Cardiac fibroblast (primary cell): ENCODE results near the gene ANXA8.

Source experiments
- DNase-seq, 2 donors: peaks; one replicate each; pipeline versions ENCODE4 v3.0.0 to v3.0.0-alpha.2; 2010; ENCODE audit warnings: low read depth in 2 of 2
- H3K4me3 ChIP-seq, 2 donors: replicated peaks in 1 of 2; 1 replicate in 1 of 2; 2 replicates in 1 of 2; pipeline ENCODE4 v1.5.1; 2011; ENCODE audit warnings: low read depth in 2 of 2, low read length in 2 of 2, mild to moderate bottlenecking in 2 of 2, moderate library complexity in 1 of 2
- TF ChIP-seq, protein P1 (sequence below): IDR thresholded peaks from one replicate; pipeline ENCODE4 v1.5.1; 2011; ENCODE audit warnings: low read depth, mild to moderate bottlenecking, low read length, inconsistent platforms

The ANXA8 gene

DNA sequence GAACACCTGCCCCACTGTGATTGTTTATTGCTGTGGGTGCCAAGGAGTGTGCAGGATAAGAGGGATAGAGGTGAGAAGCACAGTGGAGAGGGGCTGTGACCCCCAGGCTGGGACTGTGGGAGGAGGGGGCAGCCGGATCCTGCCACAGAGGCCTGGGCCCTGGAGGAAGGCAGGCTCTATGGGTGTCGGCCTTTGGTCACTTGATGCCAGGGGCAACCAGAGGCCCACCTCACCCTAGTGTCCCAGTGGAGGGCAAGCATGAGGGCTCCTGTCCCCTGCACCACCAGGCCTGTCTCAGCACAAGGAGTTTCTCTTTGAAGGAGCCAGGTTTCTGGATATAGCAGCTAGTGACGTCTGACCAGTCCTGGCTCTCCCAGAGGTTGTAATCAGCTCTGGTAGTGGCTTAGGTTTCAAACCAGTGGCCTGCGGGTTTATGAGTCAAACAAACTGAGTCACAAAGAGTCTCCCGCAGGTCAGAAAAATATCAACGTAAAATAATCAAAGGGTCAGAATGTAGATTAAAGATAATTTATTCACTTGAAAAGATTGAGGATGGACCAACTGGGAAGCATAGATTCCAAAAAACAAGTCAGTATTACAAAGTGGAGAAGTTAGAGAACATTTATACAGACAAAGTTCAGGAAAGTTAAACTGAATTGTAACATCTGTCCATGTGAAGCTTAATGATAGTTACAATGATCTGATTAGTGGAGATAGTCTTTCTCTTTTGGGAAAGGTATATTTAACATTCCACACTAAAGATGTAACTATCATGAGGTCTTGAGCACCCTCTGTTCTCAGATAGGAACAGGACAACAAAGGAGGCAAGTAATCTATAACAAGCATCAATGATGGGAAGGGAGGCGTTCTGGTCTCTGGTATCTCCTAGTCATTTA is 62.6 kb downstream of the ANXA8 start:
- TF ChIP-seq, protein P1, sequence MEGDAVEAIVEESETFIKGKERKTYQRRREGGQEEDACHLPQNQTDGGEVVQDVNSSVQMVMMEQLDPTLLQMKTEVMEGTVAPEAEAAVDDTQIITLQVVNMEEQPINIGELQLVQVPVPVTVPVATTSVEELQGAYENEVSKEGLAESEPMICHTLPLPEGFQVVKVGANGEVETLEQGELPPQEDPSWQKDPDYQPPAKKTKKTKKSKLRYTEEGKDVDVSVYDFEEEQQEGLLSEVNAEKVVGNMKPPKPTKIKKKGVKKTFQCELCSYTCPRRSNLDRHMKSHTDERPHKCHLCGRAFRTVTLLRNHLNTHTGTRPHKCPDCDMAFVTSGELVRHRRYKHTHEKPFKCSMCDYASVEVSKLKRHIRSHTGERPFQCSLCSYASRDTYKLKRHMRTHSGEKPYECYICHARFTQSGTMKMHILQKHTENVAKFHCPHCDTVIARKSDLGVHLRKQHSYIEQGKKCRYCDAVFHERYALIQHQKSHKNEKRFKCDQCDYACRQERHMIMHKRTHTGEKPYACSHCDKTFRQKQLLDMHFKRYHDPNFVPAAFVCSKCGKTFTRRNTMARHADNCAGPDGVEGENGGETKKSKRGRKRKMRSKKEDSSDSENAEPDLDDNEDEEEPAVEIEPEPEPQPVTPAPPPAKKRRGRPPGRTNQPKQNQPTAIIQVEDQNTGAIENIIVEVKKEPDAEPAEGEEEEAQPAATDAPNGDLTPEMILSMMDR = no peak
- peak; percentile 56 to 74 for DNase-seq
- no peak overlapping the region for H3K4me3 ChIP-seq

DNA sequence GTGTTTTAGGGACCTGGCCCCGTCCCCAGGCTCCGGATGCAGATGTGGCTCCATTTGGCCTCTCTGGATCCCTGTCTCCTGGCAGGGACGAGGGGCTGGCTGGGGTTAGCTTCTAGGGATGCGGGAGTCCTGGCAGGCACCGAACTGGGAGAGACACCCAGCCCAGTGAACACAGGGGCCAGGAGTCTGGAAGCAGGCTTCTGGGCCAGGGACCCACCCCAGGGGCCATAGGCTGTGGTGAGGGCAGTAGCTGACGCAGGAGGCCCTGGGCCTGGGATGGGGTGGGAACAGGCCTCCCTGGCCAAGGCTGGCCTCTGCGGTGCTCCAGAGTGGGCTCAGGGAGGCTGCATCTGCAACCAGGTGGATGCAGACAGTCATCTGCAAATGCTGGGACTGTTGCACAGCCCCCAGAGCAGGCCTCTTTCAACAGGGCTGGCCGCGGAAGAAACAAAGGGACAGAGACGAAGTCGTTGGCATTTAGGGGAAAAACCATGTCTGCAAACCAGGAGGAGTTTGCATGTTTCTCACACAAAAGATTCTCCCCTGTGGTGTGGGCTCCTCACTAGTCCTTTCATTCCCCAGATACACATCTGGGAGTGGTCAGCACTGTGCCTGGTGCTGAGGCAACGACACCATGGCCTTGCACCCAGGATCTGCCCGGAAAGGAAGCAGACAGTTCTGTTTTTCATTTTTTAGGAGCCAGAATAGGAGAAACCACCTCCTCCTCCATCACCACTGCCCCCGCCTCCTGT is 63.4 kb downstream of the ANXA8 start:
- no peak overlapping the region for H3K4me3 ChIP-seq
- DNase-seq = no peak
- TF ChIP-seq, protein P1 = no peak

DNA sequence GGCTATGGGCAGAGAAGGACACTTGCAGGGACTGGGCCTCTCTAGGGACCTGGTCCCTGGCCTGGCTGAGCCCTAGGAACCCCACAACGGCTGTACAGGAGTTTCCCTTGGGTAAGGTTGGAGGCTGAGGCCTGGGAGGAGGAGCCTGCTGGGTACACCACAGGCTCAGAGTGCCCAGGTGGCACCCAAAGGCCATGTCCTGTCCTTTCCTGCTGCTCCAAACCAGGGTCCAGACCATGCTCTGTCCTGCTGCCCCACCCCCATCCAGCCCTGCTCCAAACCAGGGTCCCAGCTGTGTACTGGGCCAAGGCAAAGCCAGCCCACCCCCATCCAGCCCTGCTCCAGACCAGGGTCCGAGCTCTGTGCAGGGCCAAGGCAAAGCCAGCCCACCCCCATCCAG is 64.5 kb downstream of the ANXA8 start:
- no peak for DNase-seq
- no peak overlapping the region for H3K4me3 ChIP-seq
- TF ChIP-seq, protein P1 = no peak

DNA sequence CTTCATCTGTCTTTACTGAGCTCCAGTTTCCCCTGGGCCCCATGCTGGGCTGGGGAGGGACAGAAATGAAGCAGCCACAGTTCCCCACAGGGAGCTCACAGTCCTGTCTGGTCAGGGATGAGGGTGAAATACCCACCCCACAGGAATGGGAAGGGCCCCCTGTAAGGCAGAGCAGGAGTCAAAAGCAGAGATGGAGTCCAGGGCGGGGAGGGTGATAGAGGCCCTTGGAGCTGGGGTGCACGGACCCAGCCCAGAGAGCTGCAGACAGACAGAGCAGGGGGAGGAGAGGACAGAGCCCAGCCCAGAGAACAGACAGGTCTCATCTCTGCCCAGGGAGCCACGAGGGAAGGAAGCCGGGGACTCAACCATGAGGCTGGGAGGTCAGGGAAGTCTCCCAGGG is 64.9 kb downstream of the ANXA8 start:
- DNase-seq = no peak
- TF ChIP-seq, protein P1 = no peak
- H3K4me3 ChIP-seq = no peak overlapping the region

DNA sequence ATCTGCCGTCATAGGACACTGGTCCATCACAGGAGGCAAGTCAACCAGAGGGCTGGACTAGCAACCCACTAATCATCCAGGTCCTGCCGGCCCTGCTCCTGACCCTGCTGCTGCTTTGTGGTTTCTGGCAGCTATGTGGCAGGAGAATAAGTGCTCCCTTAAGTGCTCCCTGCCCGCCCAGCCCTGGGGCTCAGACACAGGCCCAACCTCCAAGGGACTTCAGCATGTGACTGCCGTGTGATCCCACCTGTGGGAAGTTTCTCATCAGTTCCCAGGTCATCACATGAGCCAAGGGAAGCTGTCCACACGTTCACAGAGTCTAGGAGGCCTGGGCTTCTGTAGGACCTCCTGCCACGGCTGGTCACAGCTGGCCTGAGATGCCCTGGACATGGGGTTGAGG is 65.6 kb downstream of the ANXA8 start:
- TF ChIP-seq, protein P1 = no peak
- DNase-seq = no peak
- H3K4me3 ChIP-seq = no peak overlapping the region
